GM12801 (cell line): ENCODE measurements around the gene RTEL1.

Experiments used
- CTCF ChIP-seq: IDR thresholded peaks from one replicate; pipeline ENCODE4 v1.5.1; 2011; ENCODE audit warnings: control low read depth; ENCODE audit not compliant: insufficient read length; ENCODE audit errors: extremely low read depth

RTEL1 gene

DNA sequence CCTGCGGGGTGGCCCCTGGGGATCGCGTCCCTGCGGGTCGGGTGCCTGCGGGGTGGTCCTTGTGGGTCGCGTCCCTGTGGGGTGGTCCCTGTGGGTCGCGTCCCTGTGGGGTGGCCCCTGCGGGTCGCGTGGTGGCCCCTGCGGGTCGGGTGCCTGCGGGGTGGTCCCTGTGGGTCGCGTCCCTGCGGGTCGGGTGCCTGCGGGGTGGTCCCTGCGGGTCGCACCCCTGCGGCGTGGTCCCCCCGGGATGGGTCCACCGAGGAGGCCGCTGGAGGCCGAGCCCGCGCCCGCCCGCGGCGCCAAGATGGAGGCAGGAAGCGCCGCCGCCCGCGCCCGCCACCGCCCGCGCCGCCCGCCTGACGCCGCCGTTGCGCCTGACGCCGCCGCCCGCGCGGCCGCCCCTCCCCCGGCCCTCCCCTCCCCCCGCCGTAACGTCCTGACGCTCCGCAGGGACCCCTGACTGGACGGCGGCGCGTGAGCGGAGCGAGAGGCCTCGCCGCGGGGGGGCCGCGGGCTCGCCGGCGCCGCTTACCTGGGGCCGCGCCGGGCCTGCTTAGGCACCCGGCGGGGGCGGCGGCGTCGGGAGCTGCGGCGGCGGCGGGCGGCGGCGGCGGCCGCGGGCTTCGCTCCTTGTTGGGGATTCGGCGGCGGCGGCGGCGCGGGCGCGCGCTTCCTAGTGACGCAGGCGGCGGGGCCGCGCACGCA, 31.5 kb upstream of the RTEL1 start, which contains the start of gene GMEB2:
Gene GMEB2 (minus strand): TSS at position 678 of the 705 bp plus-strand sequence. CDS start 7,704 bp downstream, outside the sequence.
- TF ChIP-seq CTCF: no peak

DNA sequence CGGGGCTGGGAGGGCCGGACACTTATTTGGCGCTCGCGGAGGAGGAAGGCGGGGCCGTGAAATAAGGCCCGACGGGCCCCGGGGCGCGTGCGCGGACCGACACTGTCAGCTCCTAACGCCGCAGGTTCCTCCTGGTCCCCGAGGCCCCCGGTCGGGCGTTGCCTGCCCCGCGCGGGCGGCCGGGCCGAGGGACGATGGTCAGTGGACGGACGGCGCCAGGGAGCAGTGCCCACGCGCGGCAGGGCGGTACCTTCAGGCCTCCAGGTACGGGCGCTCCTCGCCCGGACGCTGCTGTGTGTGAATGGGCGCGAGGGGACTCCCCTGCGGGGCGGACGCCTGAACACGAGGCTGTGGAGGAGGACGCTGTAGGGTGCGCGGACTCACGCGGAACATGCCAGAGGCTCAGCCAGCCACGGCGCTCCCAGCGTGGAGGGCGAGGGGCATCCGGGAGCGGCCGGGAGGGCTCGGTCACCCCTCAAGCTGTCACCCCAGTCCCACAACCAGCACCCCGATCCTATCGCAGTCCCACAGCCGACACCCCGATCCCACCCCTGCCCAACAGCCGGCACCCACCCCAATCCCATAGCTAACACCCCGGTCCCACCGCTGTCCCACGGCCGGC, 30.9 kb upstream of the RTEL1 start:
- no peak for TF ChIP-seq CTCF

DNA sequence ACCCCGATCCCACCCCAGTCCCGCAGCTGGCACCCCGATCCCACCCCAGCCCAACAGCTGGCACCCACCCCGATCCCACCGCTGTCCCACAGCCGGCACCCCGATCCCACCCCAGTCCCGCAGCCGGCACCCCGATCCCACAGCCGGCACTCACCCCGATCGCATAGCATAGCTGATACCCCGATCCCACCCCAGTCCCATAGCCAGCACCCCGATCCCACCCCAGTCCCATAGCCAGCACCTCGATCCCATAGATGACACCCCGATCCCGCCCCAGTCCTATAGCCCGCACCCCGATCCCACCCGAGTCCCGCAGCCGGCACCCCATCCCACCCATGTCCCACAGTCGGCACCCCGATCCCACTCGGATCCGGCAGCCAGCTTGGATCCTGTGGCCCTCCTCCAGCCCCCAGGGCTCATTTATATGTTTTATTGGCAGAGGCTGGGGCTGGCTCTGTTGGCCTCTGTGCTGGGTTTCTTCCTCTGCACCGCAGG, 30.3 kb upstream of the RTEL1 start:
- no peak for TF ChIP-seq CTCF

DNA sequence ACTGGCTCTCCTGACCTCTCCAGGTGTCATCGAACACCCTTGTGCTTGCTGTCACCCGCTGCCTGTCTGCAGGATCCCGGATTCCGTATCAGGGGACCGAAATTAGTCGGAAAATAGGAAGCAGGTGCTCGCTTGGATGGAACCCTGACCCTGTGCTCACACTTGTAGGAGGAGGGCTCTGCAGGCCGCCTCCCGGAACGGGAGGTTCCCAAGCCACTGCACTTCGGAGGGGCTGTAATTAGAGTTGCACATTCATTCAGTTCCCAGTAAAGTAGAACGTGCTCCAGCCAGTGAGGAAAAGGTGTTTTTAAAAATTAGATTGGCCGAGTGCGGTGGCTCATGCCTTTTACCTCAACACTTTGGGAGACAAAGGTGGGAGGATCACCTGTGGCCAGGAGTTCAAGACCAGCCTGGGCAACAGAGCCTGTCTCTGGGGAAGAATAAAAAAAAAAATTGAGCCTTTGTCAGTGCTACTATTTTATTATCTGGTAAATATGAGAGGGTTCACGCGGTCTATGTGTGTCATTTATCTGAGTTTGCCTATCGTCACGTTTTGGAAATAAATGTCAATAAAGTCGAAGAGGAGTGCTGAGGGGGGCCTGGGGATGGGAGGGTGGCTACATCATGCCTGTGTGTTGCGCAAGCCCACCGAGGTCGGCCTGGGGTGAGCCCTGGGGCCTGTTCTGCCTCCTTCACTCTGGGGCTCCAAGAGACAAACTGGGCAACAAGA, 29.7 kb upstream of the RTEL1 start:
- TF ChIP-seq CTCF: no peak

DNA sequence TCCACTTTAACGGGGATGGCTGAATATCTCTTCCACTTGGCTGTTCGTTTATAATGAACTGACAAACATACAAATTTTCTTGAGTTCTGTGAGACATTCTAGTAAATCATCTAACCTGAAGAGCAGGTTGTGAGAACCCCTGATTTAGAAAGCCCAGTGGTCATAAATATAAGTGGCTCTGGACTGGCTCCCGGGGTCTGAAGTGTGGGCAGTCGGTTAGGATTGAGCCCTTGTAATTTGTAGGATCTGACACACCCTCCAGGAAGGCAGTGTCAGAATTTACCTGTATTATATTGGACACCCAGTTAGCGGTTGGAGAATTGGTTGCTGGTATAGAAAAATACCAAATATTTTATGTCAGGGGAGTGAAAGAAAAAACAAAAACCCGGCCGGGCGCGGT, 24.4 kb upstream of the RTEL1 start:
- no peak for TF ChIP-seq CTCF

DNA sequence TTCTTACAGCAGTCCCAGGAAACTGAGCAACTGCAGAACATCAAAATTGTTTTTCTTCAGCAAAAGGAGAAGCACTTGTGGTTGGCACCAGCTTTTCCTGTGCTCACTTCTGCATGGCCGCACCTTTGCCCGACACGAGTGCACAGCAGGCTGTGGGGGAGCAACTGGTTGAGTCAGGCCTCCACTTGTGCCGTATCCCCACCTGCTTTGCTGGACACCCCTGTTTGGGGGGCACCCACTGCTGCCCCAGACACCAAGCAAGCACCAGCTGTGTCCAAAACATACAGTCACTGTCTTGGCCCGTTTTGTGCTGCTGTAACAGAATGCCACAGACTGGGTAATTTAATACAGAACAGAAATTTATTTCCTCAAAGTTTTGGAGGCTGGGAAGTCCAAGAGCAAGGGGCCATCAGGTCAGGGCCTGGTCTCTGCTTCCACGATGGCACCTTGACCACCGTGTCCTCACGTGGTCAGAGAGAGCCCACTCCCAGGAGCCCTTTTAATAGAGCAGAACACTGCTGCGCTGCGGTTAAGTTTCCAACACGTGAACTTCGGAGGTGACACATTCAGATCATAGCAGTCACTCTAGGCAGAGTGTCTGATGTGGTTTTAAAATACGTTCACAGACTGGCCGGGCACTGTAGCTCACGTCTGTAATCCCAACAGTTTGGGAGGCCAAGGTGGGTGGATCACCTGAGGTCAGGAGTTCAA, 22.5 kb upstream of the RTEL1 start:
- no peak for TF ChIP-seq CTCF
